Body of pancreas (tissue), 4 donors: ENCODE measurements around the gene TJAP1.
"Not testable (repeated sequence)": the region's sequence is repeated elsewhere in the genome, so short reads cannot be mapped to it uniquely, and the experiment has no call there.

Experiments
- POLR2A ChIP-seq, 3 donors: fragments of 450-650 bp; IDR thresholded peaks; one replicate each; pipeline ENCODE4 v1.6.1; 2016; ENCODE audit warnings: antibody characterized with exemption in 3 of 3, mild to moderate bottlenecking in 2 of 3
- TF ChIP-seq, protein P1 (sequence below), 7 experiments: fragments of 450-650 bp in 4 of 7; fragments of 200-600 bp in 3 of 7; sonication (generic) in 3 of 7; IDR thresholded peaks; one replicate each; pipeline ENCODE4 v1.5.1; 2016 to 2019; ENCODE audit warnings: antibody characterized with exemption in 7 of 7

- TF ChIP-seq, protein P1, sequence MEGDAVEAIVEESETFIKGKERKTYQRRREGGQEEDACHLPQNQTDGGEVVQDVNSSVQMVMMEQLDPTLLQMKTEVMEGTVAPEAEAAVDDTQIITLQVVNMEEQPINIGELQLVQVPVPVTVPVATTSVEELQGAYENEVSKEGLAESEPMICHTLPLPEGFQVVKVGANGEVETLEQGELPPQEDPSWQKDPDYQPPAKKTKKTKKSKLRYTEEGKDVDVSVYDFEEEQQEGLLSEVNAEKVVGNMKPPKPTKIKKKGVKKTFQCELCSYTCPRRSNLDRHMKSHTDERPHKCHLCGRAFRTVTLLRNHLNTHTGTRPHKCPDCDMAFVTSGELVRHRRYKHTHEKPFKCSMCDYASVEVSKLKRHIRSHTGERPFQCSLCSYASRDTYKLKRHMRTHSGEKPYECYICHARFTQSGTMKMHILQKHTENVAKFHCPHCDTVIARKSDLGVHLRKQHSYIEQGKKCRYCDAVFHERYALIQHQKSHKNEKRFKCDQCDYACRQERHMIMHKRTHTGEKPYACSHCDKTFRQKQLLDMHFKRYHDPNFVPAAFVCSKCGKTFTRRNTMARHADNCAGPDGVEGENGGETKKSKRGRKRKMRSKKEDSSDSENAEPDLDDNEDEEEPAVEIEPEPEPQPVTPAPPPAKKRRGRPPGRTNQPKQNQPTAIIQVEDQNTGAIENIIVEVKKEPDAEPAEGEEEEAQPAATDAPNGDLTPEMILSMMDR (IDR thresholded peaks at IDR 0.05): not testable (repeated sequence)
- TF ChIP-seq POLR2A (IDR thresholded peaks at IDR 0.05): not testable (repeated sequence)
Measured at GRCh38 chr6:43498291-43498690, 20.9 kb downstream of the TJAP1 start.
